Stimulated activated naive CD8-positive, alpha-beta T cell treated with anti-CD3 and anti-CD28 coated beads, Interleukin-15, Interleukin-2, amounts not matched to agents 100 ng/mL and 50 ng/mL, for 24 hours (primary cell): ENCODE results near the gene ZNF423.

Experiments used
- H3K27ac Mint-ChIP-seq: one replicate; pipeline ENCODE4 v1.8.0; 2021; ENCODE audit warnings: mild to moderate bottlenecking, mixed read lengths
- H3K27me3 Mint-ChIP-seq: one replicate; pipeline ENCODE4 v1.8.0; 2021; ENCODE audit warnings: mixed read lengths
- H3K36me3 Mint-ChIP-seq: one replicate; pipeline ENCODE4 v1.8.0; 2021; ENCODE audit warnings: low read depth, mixed read lengths
- H3K4me1 Mint-ChIP-seq: one replicate; pipeline ENCODE4 v1.8.0; 2021; ENCODE audit warnings: low read depth, mixed read lengths
- H3K4me3 Mint-ChIP-seq: one replicate; pipeline ENCODE4 v1.8.0; 2021; ENCODE audit warnings: mild to moderate bottlenecking, mixed read lengths
- H3K9me3 Mint-ChIP-seq: one replicate; pipeline ENCODE4 v1.8.0; 2021; ENCODE audit warnings: mixed read lengths

ZNF423 gene

DNA sequence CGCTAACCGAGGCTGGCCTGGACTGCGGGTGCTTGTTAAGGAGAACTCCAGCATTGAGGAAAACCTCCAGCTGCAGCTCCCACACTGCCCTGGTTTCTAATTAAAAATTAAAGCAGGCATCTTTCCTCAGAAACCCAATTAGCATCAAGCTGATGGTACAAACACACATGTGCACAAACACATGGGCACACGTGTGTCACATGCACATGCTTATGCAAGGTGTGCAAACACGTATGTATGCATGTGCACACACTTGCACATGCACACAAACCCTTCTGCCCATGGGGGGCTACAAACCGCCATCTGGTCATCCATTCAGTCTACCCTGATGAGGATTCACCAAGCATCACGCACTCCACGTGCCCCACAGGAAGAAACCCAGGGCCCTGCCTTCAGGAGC lies 182.5 kb downstream of the ZNF423 start:
- Mint-ChIP-seq H3K36me3 (no peaks in the 10 kb centered on the region), H3K27ac (no peak overlapping the region), H3K4me3 (no peak overlapping the region), H3K4me1 (no peaks in the 10 kb centered on the region), H3K27me3 (no peaks in the 10 kb centered on the region), H3K9me3 (no peaks in the 10 kb centered on the region)

GRCh38 chr16:49672753-49673152 lies 183.2 kb downstream of the ZNF423 start:
- H3K27me3 Mint-ChIP-seq: no peaks in the 10 kb centered on the region
- H3K4me3 Mint-ChIP-seq: no peak overlapping the region
- no peak overlapping the region for H3K27ac Mint-ChIP-seq
- no peaks in the 10 kb centered on the region for H3K36me3 Mint-ChIP-seq
- no peaks in the 10 kb centered on the region for H3K9me3 Mint-ChIP-seq
- no peaks in the 10 kb centered on the region for H3K4me1 Mint-ChIP-seq

DNA sequence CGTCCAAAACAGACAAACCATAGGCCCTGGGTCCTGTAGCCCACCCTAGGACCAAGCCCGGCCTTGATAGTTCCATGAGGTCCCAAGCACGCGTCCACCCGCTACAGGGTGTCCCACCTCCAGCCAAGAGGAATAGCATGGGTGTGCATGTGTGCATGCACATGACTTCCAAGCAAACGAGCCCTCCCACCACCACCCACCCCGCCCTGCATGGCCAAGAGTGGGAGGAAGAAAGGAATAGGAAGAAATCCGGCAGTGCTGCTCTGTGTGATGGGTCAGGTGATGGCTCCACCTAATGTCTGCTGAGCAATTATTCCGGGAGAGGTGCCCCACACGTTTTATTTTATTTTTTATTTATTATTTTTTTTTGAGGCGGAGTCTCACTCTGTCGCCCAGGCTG lies 184.6 kb downstream of the ZNF423 start:
- Mint-ChIP-seq H3K4me1 (no peaks in the 10 kb centered on the region), H3K36me3 (no peaks in the 10 kb centered on the region), H3K27ac (no peak overlapping the region), H3K27me3 (no peaks in the 10 kb centered on the region), H3K4me3 (no peak overlapping the region), H3K9me3 (no peaks in the 10 kb centered on the region)

DNA sequence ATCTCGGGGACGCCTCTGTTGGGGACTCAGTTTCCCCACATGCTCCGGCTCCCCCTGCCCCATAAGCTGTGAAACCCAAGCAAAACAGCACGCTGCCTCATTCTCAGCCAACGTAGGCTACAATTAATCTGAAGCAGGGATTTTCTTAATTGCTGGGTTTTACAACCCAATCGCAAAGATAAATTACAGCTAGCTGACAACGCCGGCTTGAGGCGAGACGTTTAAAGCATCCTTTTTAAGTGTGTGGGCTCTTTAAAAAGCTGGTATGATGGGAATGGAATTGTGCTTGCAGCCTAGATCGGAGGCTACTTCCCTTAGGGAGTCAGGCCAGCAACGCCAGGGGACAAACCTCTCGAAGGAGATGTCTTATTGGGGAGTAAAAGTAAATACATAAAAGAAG lies 185.3 kb downstream of the ZNF423 start:
- H3K9me3 Mint-ChIP-seq: no peaks in the 10 kb centered on the region
- no peaks in the 10 kb centered on the region for H3K27me3 Mint-ChIP-seq
- H3K36me3 Mint-ChIP-seq: no peaks in the 10 kb centered on the region
- H3K4me1 Mint-ChIP-seq: no peaks in the 10 kb centered on the region
- no peak overlapping the region for H3K27ac Mint-ChIP-seq
- no peak overlapping the region for H3K4me3 Mint-ChIP-seq

- Mint-ChIP-seq H3K36me3 (no peaks in the 10 kb centered on the region), H3K27me3 (no peaks in the 10 kb centered on the region), H3K27ac (no peak overlapping the region), H3K9me3 (no peaks in the 10 kb centered on the region), H3K4me1 (no peaks in the 10 kb centered on the region), H3K4me3 (no peak overlapping the region)
These were observed 190.3 kb downstream of the ZNF423 start for GRCh38 chr16:49665482-49666230.

DNA sequence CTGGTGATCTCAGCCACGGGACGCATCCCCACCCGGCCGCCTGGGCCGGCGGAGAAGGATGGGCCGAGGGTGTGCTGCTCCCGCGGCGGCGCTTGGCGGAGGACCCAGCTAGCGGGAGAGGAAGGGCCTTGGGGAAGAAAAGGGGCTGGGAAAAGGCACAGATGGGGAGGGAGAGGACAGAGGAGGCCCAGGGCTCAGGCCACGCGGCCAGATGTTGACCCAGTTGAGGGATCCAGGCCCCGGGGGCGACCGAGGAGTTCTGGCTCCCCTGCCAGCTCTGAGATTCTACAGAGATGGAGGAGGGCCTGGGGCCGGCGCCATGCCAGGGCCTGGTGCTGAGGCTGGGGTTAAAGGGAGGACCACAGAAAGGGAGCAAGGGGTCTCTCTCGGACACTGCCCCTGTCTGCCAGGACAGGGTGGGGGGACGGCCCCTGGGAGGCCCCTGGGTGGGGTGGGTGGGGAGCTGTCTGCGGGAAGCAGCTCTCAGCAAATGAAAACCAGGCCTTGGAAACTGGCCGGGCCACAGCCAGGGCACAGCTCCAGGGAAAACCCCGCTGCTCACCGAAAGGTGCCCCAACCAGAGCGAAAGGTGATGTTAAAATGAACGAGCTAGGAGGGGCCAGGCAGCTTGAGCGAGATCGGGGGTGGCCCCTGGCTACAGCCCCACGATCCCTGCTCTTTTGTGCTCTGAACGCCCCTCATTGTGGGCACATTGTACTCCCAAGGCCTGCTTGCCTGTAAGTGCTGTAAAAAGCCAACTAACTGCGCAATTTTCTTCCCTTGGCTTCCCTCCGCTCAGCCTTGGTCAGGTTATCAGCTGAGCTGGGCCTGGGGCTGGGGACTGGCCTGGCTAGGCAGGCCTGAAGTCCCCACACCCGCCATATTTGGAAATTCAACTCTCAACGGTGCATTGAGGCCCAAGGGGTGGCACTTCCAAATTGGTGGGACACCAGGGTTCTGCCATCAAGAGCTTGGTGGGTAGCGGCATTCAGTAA lies 191.4 kb downstream of the ZNF423 start:
- H3K27ac Mint-ChIP-seq: no peak overlapping the region
- no peak overlapping the region for H3K4me3 Mint-ChIP-seq
- H3K9me3 Mint-ChIP-seq: no peaks in the 10 kb centered on the region
- H3K27me3 Mint-ChIP-seq: no peaks in the 10 kb centered on the region
- H3K36me3 Mint-ChIP-seq: no peaks in the 10 kb centered on the region
- no peaks in the 10 kb centered on the region for H3K4me1 Mint-ChIP-seq

DNA sequence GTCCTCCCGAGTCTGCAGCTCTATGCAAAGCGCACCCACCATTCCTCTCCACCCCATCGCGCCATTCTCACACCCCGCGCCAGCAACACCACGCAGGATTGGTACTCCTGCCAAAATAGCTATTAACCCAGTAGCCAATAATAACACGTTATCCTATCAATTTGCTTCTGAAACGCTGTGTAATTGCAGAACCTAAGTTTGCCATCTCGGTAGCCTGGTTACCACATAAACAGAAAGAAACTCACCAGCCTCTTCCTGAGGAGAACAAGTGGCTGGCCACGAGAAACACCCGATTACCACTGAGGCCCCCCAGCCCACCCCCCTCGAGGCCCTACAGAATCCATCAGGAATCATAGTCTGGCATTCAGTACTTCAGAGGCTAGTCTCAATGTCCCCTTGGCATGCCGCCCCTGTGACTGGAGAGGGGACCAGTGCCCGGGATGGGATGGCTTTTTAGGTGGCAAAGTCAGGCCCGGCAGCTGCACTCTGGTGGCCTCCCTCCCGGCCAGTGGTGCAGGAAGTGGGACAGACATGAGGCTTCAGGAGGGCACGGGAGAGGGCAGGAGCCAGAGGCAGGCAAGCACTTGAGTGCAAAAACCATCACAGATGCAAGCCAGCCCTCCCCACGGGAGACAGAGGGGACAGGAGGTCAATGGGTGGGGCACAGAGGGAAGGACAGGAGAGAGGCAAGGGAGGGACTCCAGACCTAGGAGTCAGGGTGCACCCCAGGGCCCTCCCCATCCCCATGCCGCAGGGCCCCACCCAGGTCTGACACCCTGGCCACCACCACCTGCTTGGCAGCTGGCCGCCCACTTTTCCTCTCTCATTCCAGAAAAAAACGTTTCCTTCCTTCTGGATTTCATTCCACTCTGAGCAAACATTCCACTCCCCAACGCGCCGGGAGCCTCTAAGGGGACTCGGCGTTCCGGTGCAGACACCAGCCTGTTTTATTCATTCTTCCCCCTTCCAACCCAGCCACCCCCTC lies 192.5 kb downstream of the ZNF423 start:
- Mint-ChIP-seq H3K4me1 (no peaks in the 10 kb centered on the region), H3K27ac (no peak overlapping the region), H3K27me3 (no peaks in the 10 kb centered on the region), H3K9me3 (no peaks in the 10 kb centered on the region), H3K4me3 (no peak overlapping the region), H3K36me3 (no peaks in the 10 kb centered on the region)

- Mint-ChIP-seq H3K4me3 (no peak overlapping the region), H3K4me1 (no peaks in the 10 kb centered on the region), H3K27me3 (no peaks in the 10 kb centered on the region), H3K36me3 (no peaks in the 10 kb centered on the region), H3K27ac (no peak overlapping the region), H3K9me3 (no peaks in the 10 kb centered on the region)
These were observed 193.3 kb downstream of the ZNF423 start for GRCh38 chr16:49662569-49662968.

GRCh38 chr16:49661465-49662187 lies 194.3 kb downstream of the ZNF423 start:
- no peak overlapping the region for H3K27ac Mint-ChIP-seq
- H3K36me3 Mint-ChIP-seq: no peaks in the 10 kb centered on the region
- no peaks in the 10 kb centered on the region for H3K4me1 Mint-ChIP-seq
- no peak overlapping the region for H3K4me3 Mint-ChIP-seq
- H3K9me3 Mint-ChIP-seq: no peaks in the 10 kb centered on the region
- H3K27me3 Mint-ChIP-seq: no peaks in the 10 kb centered on the region

DNA sequence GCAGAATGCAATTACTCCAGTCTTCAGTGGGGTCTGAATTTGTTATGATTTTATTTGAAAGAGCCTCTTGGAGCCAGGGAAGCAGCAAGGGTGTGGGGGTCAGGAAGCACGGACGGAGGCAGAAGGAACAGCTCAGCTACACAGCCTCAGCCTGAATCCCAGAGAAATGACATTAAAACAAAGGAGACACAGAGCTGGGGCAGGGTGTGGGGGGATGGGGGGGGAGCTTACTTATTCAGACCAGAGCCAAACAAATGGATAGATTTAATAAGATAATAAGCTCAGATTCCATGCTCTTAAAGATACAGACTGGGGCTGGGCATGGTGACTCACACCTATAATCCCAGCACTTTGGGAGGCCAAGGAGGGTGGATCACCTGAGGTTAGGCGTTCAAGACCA lies 195.3 kb downstream of the ZNF423 start:
- H3K27ac Mint-ChIP-seq: no peak overlapping the region
- H3K27me3 Mint-ChIP-seq: no peaks in the 10 kb centered on the region
- no peaks in the 10 kb centered on the region for H3K36me3 Mint-ChIP-seq
- no peaks in the 10 kb centered on the region for H3K4me1 Mint-ChIP-seq
- no peaks in the 10 kb centered on the region for H3K9me3 Mint-ChIP-seq
- no peak overlapping the region for H3K4me3 Mint-ChIP-seq

GRCh38 chr16:49659356-49659755 lies 196.6 kb downstream of the ZNF423 start:
- no peaks in the 10 kb centered on the region for H3K36me3 Mint-ChIP-seq
- H3K9me3 Mint-ChIP-seq: no peaks in the 10 kb centered on the region
- H3K27me3 Mint-ChIP-seq: no peaks in the 10 kb centered on the region
- no peaks in the 10 kb centered on the region for H3K4me1 Mint-ChIP-seq
- no peak overlapping the region for H3K27ac Mint-ChIP-seq
- no peak overlapping the region for H3K4me3 Mint-ChIP-seq

DNA sequence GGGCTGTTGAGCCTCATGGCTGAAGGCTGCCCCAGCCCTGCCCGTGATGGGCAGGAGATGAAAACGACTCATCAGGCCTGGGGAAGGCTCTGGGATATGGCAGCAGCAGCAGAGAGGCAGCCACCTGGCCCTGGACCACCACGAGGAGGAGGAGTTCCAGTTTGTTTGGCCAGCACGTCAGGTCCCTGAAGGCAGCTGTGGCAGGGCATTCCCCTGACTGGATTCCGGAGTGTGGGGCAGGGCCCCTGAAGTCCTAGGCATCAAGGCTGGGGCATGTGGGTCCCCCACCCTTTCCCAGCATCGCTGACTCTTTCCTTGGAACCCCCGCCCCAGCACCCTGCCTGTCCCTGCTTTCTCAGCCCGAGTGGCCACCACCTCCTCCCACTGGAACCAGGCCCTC lies 197.4 kb downstream of the ZNF423 start:
- Mint-ChIP-seq H3K9me3 (no peaks in the 10 kb centered on the region), H3K36me3 (no peaks in the 10 kb centered on the region), H3K4me1 (no peaks in the 10 kb centered on the region), H3K27ac (no peak overlapping the region), H3K4me3 (no peak overlapping the region), H3K27me3 (peaks cover 3% of the 10 kb centered on the region)

DNA sequence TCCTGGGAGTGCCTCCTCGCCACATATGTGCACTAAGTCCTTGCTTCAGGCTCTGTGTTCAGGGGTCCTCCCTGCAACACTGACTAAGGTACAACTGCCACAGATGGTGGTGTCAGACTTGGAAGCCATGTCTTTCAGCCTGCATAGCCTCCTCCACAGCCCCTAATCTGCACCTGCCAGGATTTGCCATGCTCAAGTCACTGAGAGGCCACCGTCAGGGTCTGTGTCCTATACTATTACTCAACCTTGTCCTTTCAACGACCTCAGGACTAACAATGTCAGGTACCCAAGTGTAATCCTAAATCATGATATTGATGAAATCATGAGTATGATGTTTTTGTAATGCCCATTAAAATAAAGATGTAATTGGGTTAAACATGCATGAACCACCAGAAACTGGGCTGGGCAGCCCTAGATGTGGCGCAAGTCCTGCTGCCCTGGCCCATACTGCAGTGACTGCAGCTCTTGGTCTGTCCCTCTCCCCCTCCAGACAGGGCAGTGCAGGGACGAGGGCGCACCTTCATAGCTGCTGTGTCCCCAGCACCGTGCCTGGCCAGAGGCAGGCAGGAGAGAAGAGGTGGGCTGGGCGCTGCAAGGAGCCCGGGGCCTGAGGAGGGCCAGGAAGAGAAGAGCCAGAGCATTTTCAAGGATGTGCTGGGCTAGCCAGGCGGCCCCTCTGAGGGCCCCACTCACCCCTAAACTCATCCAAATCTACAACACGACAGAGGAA lies 198.0 kb downstream of the ZNF423 start:
- no peaks in the 10 kb centered on the region for H3K4me1 Mint-ChIP-seq
- no peaks in the 10 kb centered on the region for H3K9me3 Mint-ChIP-seq
- H3K36me3 Mint-ChIP-seq: no peaks in the 10 kb centered on the region
- no peak overlapping the region for H3K4me3 Mint-ChIP-seq
- H3K27me3 Mint-ChIP-seq: peaks cover 3% of the 10 kb centered on the region
- H3K27ac Mint-ChIP-seq: no peak overlapping the region
